K562 (cell line): ENCODE results near the gene UQCR11. TPM values are rescaled to one million over a fixed set of nuclear protein-coding genes. Genes with fewer than 3 reads are reported as not detected.

Source experiments
- BRCA1 ChIP-seq, 2 experiments: fragments of 450-650 bp in 1 of 2; sonication (generic) in 1 of 2; formaldehyde crosslinking in 1 of 2; IDR thresholded peaks; 2 replicates each; pipeline versions ENCODE4 v1.5.0 to v1.6.1; 2017 to 2020; ENCODE audit warnings: mild to moderate bottlenecking in 1 of 2, missing genetic modification reagents in 1 of 2
- CREM ChIP-seq: IDR thresholded peaks from 2 replicates; pipeline ENCODE4 v1.6.1; 2014; ENCODE audit warnings: antibody characterized with exemption, low read depth
- LCOR ChIP-seq: sonication (generic); formaldehyde crosslinking; IDR thresholded peaks from 2 replicates; pipeline ENCODE4 v1.8.0; 2022; ENCODE audit warnings: mild to moderate bottlenecking, missing genetic modification reagents
- MAX ChIP-seq: sonication (generic); formaldehyde crosslinking; IDR thresholded peaks from 2 replicates; pipeline ENCODE4 v1.9.0; 2022; ENCODE audit warnings: mild to moderate bottlenecking, missing genetic modification reagents
- MEIS2 ChIP-seq: fragments of 450-650 bp; IDR thresholded peaks from 2 replicates; pipeline ENCODE4 v1.6.1; 2014; ENCODE audit warnings: mild to moderate bottlenecking; ENCODE audit not compliant: partially characterized antibody
- MYC ChIP-seq, 2 experiments: fragments of 250-450 bp in 1 of 2; sonication (Bioruptor Pico) in 1 of 2; IDR thresholded peaks; 2 replicates each; pipeline versions ENCODE4 v1.5.1 to v1.6.1; 2012 to 2021; ENCODE audit warnings: low read depth in 2 of 2, borderline replicate concordance in 1 of 2, improper control_type of control experiment in 1 of 2, low read length in 1 of 2, mild to moderate bottlenecking in 1 of 2, moderate library complexity in 1 of 2
- PHF8 ChIP-seq: fragments of 200-600 bp; sonication (generic); IDR thresholded peaks from 2 replicates; pipeline ENCODE4 v1.6.1; 2012; ENCODE audit warnings: mixed run types, mild to moderate bottlenecking, inconsistent platforms, low read length, moderate library complexity, borderline replicate concordance
- RNF2 ChIP-seq: sonication (generic); IDR thresholded peaks from 2 replicates; pipeline ENCODE4 v1.6.1; 2016
- SMAD4 ChIP-seq: fragments of 250-450 bp; sonication (Bioruptor Pico); conservative IDR thresholded peaks from 2 replicates; pipeline ENCODE4 v1.8.0; 2021; ENCODE audit warnings: inconsistent platforms, mild to moderate bottlenecking, moderate library complexity
- USF1 ChIP-seq: sonication (generic); formaldehyde crosslinking; IDR thresholded peaks from 2 replicates; pipeline ENCODE4 v1.9.0; 2022; ENCODE audit warnings: mild to moderate bottlenecking, missing genetic modification reagents
- YY1 ChIP-seq, 3 experiments: IDR thresholded peaks; 2 replicates each; pipeline ENCODE4 v1.6.1; 2011; ENCODE audit warnings: low read length in 2 of 3, mild to moderate bottlenecking in 2 of 3, moderate library complexity in 2 of 3, borderline replicate concordance in 1 of 3, control low read depth in 1 of 3, low read depth in 1 of 3; ENCODE audit not compliant: insufficient read depth in 3 of 3, insufficient replicate concordance in 2 of 3, control insufficient read depth in 1 of 3, insufficient read length in 1 of 3; ENCODE audit errors: extremely low read depth in 1 of 3
- ZBTB33 ChIP-seq: sonication (generic); formaldehyde crosslinking; IDR thresholded peaks from 2 replicates; pipeline ENCODE4 v1.8.1; 2023; ENCODE audit warnings: mild to moderate bottlenecking, missing genetic modification reagents
- ZNF395 ChIP-seq: fragments of 200-800 bp; sonication (Bioruptor generic); IDR thresholded peaks from 2 replicates; pipeline ENCODE4 v1.6.1; 2017; ENCODE audit warnings: missing genetic modification characterization, missing compliant biosample characterization
- ZNF75A ChIP-seq: fragments of 450-650 bp; formaldehyde crosslinking; IDR thresholded peaks from 2 replicates; pipeline ENCODE4 v1.4.0; 2020; ENCODE audit warnings: mild to moderate bottlenecking
- polyA plus RNA-seq, 8 experiments: library from polyadenylated mRNA; depleted of rRNA in 4 of 8; stranded (reverse) in 5 of 8; unstranded in 3 of 8; fragments of >200 nt; fragmentation: Nextera tagmentation in 2 of 8; fragmentation: Illumina TruSeq in 1 of 8; extraction: Ambion mirVana in 2 of 8; extraction: Trizol in 1 of 8; gene quantifications; 2 replicates each; pipeline versions ENCODE4 v1.2.1 to v1.2.3, GENCODE V29; 2011 to 2014; ENCODE audit warnings: inconsistent platforms in 1 of 8, missing spikeins in 1 of 8
- total RNA-seq, 7 experiments: library from RNA; depleted of rRNA in 6 of 7; stranded (reverse); fragments of >200 nt in 6 of 7; fragmentation: Illumina TruSeq in 2 of 7; extraction: Trizol in 2 of 7; gene quantifications; 2 replicates each; pipeline versions ENCODE4 v1.2.1 to v1.2.3, GENCODE V29; 2011 to 2021; ENCODE audit warnings: low replicate concordance in 1 of 7

Gene UQCR11
- total and polyA plus RNA-seq, 9 of the 15 experiments (the other 6 are each of a cell fraction or from before 2014, with no cell fraction given): 57.6 to 394 (median 259) TPM

- peak; percentile 88 for TF ChIP-seq MYC (IDR thresholded peaks at IDR 0.05; ENCODE audit: low read depth, low read length)
- TF ChIP-seq MYC (CRISPR knock-in tag; IDR thresholded peaks at IDR 0.05; ENCODE audit: borderline replicate concordance, low read depth): no peak
- 0 out of 2 replicates have a peak, but pooled peaks have one; percentile 27 for TF ChIP-seq LCOR
- TF ChIP-seq USF1 (CRISPR knock-in tag): peak; percentile 70
- peak; percentile 62; the same call in 1 of the 2 replicates for TF ChIP-seq ZNF395 (CRISPR knock-in tag)
- TF ChIP-seq CREM: peak; percentile 38; the same call in 1 of the 2 replicates
- TF ChIP-seq MEIS2: no peak
- TF ChIP-seq YY1 (IDR thresholded peaks at IDR 0.05; ENCODE audit: borderline replicate concordance in 1 of 3, control insufficient read depth in 1 of 3, extremely low read depth in 1 of 3, insufficient read depth in 3 of 3, insufficient read length in 1 of 3, insufficient replicate concordance in 2 of 3, low read depth in 1 of 3, low read length in 2 of 3): peak in 2 of 3 experiments; percentile 25 to 32
- TF ChIP-seq ZBTB33 (CRISPR knock-in tag): peak; percentile 42; the same call in 1 of the 2 replicates
- TF ChIP-seq BRCA1 (IDR thresholded peaks at IDR 0.05): no peak
- no peak for TF ChIP-seq BRCA1 (CRISPR knock-in tag; IDR thresholded peaks at IDR 0.05)
- peak; percentile 49; the same call in 1 of the 2 replicates for TF ChIP-seq PHF8
- TF ChIP-seq MAX: peak; percentile 94
- no peak for TF ChIP-seq ZNF75A (CRISPR knock-in tag)
- peak; percentile 81 for TF ChIP-seq RNF2
- TF ChIP-seq SMAD4 (CRISPR knock-in tag): peak; percentile 50; the same call in 1 of the 2 replicates
Measured at GRCh38 chr19:1568320-1569019, 36.8 kb downstream of the UQCR11 start, which contains the start of gene MEX3D (continued).
